HK-2 (cell line): ENCODE data around the gene DIP2A.
"Not testable (repeated sequence)": the region's sequence is repeated elsewhere in the genome, so short reads cannot be mapped to it uniquely, and the experiment has no call there.

ENCODE experiments used
- DNase-seq: peaks from one replicate; pipeline ENCODE4 v3.0.0-alpha.2; 2018; ENCODE audit not compliant: unreplicated experiment

The DIP2A gene

DNA sequence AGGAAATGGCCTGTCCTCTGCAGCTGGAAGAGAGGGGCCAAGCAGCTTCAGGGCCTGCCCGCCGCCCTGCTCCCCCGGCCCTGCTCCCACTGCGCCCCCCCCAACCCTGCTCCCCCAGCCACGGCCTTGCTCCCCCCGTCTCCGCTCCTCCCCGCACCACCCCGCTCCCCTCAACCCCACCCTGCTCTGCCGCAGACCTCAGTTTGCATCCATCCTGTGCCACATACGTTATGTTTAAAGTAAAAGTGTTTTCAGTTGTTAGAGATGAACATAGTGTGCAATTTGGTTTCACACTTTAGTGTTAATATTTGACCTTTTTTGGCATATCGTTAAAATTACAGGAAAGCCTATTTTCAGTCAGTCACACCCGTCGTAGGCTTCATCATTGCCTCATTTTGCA, 34.1 kb upstream of the DIP2A start:
- no peak for DNase-seq

DNA sequence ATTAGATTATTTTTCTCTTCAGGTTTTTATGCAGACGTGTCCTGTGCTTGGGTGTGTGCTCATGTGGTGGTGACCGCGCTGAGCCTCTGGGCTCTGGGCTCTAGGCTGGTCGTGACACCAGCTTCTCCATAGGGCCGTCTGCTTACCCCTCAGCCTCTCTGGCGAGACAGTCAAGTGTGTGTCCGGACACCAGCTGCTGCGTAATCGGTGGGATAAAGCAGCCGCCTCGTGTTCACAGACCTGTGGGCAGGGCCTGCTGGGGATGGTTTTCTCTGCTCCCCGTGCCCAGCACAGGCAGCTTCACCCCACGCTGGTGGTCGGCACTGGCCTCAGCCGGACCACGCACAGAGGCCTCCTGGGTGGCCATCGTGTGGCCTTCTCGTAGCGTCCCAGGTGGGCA, 33.6 kb upstream of the DIP2A start:
- no peak for DNase-seq

DNA sequence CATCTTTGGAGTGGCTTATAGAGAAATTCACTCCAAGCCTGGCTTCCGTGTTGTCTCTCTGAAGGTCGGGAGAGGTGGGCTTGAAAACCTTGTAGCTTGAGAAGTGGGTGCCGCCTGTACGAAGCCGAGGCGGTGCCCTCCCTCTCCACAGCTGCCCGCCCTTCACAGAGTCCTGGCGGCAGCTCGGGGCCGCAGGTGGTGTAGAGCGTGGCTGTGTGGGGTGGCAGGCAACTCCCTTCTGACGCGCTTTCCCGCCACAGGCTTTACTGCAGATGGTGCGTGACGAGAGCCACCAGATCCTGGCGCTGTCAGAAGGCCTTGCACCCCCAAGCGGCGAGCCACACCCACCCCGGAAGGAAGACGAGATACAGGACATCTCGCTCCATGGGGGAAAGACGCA, 33.1 kb upstream of the DIP2A start:
- DNase-seq = no peak

DNA sequence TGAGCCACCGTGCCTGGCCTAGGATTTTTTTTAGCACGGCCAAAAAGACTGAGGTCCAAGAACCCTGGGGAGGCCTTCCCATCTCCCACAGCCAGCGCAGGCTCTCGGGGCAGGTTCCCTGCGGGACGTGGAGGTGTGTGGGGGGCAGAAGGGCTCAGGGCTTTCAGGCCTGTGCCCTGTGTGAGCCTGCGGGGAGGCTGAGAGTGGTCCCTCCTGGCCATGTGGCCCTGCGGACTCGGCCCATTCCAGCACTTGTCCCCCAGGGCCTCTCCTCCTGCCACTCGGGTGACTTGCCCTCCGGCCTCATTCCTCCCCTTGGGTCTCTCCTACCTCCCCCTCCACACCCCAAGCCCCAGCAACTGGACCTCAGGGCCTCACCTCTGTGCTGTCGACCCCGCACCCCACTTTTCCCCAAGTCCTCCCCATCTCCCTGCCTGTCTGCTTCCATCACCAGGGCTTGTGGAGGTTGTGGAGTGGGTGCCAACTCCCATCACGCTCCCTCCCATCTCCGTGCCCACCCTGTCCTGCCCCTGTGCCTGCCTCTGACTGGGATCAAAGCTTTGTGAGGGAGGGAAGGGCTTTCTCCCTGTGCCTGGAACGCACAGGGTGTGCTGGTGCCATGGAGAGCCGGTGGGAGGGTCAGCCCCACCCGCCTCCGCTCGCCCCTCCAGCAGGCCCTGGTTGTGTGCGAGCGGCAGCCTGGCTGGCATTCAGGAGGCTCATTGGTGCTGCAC, 32.2 kb upstream of the DIP2A start:
- DNase-seq = no peak

DNA sequence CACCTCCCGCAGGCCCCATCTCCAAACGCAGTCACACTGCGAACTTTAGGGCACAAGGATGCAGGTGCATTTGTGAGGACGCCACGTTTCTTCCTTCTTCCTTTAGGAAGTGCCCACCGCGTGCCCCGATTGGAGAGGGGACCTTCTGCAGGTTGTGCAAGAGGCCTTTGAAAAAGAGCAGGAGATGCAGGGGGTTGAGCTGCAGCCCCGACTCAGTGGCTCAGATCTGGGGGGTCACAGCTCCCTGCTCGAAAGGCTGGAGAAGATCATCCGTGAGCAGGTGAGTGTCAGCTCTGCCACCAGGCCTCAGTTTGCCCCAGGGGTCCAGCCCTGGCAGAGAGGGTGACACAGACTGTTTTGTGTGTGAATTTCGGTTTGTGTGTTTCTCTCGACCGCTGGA, 31.2 kb upstream of the DIP2A start:
- no peak for DNase-seq

DNA sequence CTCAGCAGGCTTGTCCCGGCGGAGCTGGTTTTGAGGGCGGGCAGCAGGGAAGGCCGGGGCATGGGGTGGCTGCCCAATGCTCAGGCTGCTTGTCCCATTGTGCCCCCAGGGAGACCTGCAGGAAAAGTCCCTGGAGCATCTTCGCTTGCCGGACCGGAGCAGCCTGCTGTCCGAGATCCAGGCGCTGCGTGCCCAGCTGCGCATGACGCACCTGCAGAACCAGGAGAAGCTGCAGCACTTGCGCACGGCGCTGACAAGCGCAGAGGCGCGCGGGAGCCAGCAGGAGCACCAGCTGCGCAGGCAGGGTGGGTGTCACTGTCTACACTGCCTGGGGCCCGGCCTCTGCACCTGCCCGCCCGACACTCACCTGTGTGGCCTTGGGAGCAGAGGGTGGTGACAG, 30.4 kb upstream of the DIP2A start:
- no peak for DNase-seq

DNA sequence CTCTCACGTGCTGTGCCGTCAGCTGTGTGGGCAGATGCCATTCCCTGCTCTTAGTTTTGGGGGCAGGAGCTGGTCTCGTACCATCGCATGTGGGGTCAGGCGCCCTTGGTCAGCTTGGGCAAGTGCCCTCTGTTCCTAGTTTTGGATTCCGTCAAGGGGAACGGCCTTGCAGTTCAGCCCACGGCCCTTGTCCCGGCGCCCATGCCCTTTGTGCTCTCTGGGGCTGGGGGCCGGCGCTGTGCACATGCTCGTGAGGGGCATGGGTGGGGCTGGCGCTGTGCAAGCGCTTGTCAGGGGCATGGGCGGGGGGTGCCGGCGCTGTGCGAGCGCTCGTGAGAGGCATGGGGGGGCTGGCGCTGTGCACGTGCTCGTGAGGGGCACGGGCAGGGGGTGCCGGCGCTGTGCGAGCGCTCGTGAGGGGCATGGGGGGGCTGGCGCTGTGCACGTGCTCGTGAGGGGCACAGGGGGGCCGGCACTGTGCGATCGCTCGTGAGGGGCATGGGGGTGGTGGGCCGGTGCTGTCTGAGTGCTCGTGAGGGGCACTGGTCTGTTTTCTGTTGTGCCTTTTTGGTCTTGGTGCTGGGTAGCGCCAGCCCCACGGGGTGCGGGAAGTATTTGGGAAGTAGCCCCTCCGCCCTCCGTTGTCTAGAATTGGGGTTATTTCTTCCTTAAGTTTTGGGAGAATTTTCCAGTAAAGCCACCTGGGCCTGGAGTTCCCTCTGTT, 29.5 kb upstream of the DIP2A start:
- DNase-seq = no peak

DNA sequence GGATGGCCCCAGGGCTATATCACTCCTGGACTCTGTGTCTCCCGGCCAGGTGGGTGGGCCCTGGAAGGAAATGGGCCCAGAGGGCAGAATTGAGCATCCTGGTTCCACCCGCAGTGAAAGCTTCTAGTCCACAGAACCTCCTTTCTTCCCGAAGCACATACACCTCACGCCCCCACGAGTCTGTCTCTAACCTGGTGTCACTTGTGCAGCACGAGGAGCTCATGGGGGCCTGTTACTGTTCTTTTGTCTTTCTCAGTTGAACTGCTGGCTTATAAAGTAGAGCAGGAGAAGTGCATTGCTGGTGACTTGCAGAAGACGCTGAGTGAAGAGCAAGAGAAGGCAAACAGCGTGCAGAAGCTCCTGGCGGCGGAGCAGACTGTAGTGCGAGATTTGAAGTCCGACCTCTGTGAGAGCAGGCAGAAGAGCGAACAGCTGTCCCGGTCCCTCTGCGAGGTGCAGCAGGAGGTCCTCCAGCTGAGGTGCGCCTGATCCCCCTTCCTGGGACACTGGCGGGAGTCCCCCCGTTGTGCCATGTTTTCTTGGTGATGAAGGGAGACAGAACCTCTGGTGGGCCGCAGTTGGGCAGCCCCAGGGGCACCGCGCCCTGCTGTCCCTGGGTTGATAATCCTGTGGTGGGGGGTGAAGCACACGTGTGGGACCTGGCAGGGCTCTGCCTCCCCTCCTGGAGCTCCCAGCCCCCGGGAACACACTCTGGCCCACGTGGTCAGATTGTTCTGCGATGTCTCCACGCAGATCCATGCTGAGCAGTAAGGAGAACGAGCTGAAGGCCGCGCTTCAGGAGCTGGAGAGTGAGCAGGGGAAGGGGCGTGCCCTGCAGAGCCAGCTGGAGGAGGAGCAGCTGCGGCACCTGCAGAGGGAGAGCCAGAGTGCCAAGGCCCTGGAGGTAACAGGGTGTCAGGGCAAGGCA, 28.7 kb upstream of the DIP2A start:
- DNase-seq = no peak

DNA sequence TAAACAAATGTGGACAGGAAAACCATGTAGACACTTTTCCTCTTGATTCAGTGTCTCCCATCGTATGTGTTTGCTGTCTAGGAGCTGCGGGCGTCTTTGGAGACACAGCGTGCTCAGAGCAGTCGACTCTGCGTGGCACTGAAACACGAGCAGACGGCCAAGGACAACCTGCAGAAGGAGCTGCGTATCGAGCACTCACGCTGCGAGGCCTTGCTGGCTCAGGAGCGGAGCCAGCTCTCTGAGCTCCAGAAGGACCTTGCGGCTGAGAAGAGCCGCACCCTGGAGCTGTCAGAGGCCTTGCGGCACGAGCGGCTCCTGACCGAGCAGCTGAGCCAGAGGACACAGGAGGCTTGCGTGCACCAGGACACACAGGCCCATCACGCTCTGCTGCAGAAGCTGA, 27.2 kb upstream of the DIP2A start:
- DNase-seq = no peak

DNA sequence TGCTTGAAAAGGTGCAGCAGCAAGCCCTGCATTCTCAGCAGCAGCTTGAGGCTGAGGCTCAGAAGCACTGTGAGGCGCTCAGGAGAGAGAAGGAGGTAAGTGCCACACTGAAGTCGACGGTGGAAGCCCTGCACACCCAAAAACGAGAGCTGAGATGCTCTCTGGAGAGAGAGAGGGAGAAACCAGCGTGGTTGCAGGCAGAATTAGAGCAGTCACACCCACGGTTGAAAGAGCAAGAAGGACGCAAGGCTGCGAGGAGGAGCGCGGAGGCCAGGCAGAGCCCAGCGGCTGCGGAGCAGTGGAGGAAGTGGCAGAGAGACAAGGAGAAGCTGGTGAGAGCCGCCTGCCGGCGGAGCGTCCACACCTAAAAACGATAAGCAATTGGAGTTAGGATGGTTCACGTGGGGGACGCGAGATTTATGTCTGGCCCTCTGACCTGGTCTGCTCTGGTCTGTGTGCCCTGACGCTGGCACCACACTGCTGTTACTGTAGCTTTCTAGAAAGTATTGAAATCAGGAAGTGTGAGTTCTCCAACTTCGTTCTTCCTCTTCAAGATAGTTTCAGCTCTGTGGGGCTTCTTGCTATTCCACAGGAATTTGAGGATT, 26.7 kb upstream of the DIP2A start:
- DNase-seq = no peak

DNA sequence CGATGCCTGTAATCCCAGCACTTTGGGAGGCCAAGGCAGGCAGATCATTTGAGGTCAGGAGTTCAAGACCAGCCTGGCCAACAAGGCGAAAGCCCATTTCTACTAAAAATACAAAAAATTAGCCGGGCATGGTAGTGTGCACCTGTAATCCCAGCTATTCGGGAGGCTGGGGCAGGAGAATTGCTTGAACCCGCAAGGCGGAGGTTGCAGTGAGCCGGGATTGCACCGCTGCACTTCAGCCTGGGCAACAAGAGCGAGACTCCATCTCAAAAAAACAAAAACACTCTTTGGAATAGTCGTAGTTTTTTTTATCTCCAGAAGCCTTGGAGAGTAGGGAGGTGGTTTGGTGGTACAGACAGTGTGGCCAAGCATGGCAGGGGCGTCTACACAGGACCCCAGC, 25.6 kb upstream of the DIP2A start:
- DNase-seq = not testable (repeated sequence)

DNA sequence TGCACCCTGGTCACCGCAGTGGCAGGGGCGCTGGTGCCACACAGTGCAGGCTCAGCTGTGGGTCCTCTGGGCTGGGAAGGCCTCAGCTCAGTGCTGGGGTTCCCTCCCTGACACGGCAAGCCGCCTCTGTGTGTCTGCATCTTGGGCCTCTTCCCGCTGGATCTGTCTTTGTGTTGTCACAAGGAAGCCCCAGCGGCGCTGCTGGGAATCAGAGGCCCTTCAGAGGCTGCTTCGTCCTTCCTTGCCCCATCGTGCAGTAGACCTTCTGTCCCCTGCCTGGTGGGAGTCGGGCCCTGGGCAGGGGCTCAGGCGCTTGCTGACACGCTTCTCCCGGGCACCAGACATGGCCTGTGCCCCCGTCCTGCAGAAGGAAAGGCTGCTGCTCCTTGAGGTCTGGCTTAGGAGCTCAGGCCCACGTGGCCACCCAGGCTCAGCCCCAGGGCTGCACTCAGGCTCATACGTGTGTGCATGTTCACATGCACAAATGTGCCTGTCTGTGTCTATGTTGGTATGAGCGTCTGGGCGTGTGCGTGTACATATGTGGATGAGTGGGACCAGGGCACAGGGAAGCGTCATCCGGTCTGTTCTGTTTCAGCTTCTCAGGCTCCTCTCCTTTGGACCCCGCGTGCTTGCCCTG, 24.3 kb upstream of the DIP2A start:
- no peak for DNase-seq

DNA sequence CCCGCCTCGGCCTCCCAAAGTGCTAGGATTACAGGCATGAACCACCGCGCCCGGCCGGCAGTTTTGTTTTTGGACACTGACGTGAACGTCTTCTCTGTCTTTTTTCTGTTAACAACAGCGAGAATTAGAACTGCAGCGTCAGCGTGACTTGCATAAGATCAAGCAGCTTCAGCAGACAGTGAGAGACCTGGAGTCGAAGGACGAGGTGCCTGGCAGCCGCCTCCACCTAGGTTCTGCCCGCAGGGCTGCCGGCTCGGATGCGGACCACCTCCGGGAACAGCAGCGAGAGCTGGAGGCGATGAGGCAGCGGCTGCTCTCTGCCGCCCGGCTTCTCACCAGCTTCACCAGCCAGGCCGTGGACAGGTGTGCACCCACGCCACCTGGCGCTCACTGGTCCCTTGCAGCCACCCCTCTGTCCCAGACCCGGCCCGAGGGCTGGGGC, 22.9 kb upstream of the DIP2A start:
- DNase-seq = no peak

DNA sequence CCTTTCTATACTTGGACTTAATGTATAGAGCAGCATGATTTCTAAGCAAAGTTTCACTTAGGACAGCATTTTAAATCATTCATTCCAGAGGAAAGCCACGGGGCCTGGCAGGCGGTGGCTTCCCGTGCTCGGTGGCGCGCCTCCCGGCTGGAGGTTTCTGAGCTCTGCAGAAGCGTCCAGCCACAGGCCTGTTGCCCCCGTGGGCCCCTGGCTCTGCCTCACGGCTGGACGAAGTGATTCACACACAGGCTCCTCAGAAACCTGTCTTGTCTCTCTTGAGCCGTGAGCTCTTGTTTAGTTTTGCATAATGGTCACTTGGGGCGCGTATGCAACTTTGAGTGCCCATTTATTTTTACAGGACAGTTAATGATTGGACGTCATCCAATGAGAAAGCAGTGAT, 22.1 kb upstream of the DIP2A start:
- DNase-seq = no peak

DNA sequence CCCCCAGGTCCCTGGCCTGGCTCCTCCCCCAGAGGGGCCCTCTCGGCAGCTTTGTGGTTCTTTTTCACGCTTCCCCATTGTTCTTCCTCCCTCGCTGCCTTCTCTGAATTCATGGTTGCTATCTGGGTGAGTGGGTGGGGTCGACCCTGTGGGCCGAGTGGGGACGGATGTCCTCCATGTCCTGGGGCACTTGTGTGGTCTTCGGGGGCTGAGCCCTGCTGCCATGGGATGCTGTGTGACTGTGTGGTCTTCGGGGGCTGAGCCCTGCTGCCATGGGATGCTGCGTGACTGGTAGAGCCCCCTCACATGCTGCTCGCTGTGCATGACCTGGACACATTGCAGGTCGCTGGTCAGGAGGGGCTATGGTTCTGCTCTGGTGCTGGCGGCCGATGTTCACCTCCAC, 21.6 kb upstream of the DIP2A start:
- no peak for DNase-seq

DNA sequence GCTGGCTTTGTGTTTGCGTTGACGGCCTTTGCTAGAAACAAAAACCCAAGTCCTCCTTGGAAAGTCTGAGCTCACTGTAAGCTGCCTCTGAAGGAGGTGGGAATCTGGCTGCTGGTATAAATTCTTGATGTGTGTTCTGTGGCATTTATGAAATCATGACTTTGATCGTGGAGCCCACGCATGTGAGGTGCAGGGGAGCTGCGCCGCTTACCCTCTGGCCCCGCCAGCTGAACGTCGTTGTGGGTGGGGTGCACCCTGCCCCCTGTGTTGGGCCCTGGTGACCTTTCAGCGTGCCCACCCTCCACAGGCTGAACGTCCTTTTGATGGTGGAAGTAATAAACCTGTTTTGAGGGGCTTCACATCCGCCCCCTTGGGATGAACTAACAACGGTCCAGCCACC, 21.2 kb upstream of the DIP2A start:
- DNase-seq = no peak

DNA sequence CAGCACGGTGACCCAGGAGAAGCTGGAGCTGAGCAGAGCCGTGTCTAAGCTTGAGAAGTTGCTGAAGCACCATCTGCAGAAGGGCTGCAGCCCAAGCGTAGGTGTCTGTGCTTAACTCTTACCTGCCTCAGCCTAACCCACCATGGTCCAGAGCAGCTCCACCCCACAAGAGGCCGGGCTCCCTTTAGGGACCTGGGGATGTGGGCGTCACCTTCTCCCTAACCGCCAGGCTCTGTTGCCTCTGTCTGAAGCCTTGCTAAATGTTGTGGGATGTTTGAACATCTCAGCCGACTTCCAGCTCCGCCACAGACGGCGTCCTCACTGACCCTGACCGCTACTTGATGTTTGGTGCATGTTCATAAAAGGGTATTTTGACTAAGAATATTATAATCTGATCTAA, 20.4 kb upstream of the DIP2A start:
- no peak for DNase-seq

DNA sequence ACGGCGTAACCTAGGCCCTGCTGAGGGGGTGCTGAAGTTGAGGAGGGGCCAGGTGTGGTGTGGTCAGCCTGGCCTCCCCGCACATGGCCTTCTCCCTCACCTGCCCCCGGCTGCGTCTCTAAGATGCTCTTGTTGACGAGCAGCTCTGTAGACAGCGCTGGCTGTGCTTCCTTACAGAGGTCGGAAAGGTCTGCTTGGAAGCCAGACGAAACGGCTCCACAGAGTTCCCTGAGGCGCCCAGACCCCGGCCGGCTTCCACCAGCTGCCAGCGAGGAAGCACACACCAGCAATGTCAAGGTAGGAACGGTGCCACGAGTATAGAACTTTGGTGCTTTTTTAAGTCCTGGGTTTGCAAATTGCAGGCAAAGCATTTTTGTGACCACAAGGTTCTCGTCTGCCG, 18.8 kb upstream of the DIP2A start:
- DNase-seq = no peak

DNA sequence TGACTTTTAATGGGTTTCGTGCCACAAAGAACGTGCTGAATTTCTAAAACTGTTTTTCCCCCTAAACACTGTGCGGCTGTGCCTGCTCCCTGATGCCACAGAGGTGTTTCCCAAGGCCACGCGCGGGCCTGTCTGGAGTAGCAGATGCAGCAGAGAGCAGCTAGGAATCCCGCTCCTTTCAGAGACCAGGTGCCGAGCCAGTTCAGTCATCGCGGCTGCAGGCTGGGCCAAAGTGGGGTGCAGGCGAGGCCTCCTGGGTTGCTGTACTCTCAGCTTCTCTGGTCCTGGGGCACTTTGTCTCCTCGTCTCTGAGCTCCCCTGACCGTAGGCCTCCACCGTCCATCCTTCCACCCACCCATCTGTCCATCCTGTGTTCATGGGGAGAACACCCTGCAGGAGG, 17.4 kb upstream of the DIP2A start:
- DNase-seq = no peak

DNA sequence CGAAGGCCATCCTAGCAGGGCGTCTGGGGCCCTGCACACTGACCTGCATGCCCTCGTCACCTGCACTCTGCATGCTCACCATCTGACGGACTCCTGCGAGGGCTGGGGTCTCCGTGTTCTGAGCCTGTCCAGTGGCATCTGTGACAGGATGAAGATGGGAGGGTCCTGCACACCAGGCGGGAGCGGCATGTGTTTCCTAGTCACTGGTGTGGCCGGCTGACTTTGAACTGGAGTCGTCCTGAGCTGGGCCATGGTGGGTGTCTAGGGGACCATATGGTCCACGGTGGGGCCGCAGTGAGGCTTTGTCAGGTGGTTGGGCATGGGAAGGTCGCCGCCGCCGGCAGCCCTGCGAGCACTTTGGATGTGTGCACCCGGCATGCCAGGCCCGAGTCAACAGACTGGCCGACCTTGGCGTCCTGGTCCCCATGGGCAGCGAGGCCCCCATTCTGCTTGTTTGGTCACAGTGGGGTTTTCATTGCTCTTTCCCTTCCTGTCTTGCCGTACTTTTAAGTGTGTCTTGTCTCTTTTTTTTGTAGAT, 16.7 kb upstream of the DIP2A start:
- DNase-seq = no peak

DNA sequence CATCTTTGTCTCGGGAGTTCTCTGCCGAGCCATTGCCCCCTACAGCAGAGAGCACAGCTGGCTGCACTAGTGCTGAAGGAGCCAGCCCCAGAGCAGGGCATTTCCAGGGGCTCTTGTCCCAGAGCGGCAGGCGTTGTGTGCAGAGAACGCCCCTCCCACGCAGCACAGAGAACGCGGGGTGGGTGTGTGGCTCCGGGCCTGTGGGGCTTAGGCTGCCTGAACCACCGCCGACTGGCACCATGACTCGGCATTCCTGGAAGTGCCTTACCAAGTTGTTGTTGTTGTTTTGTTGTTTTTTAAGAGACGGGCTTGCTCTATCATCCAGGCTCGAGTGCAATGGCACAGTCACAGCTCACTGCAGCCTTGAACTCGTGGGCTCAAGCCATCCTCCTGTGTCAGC, 15.8 kb upstream of the DIP2A start:
- DNase-seq = no peak
